Activated CD4-positive, alpha-beta T cell treated with anti-CD3 and anti-CD28 coated beads, Interleukin-2, amount 50 U/mL, for 1 hour (primary cell): Measurements from ENCODE around the gene CTAGE8.
"Not testable (repeated sequence)": the region's sequence is repeated elsewhere in the genome, so short reads cannot be mapped to it uniquely, and the experiment has no call there.

Experiments
- DNase-seq: peaks from one replicate; pipeline ENCODE4 v3.0.0-alpha.2; 2020

CTAGE8 gene

GRCh38 chr7:144256112-144256511, 13.0 kb downstream of the CTAGE8 start:
- no peak for DNase-seq

DNA sequence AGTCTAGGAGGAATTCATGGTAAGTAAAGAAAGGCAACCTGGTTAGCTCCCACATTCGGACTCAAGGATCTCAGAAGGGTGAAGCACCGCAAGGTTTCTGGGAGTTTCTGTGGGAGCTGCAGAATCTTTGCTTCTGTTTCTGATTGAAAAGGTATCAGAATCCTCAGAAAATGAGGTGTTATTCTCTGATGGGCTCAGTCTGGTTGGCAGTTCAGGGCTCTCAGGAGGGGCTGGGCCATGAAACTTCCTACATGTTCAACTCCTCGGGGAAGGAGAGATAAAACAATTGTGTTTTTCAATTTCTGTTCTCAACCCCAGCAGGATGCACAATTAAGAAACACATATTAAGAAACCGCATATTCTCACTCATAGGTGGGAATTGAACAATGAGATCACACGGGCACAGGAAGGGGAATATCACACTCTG, 13.6 kb downstream of the CTAGE8 start:
- DNase-seq: no peak

GRCh38 chr7:144252307-144252706, 16.8 kb downstream of the CTAGE8 start:
- not testable (repeated sequence) for DNase-seq

DNA sequence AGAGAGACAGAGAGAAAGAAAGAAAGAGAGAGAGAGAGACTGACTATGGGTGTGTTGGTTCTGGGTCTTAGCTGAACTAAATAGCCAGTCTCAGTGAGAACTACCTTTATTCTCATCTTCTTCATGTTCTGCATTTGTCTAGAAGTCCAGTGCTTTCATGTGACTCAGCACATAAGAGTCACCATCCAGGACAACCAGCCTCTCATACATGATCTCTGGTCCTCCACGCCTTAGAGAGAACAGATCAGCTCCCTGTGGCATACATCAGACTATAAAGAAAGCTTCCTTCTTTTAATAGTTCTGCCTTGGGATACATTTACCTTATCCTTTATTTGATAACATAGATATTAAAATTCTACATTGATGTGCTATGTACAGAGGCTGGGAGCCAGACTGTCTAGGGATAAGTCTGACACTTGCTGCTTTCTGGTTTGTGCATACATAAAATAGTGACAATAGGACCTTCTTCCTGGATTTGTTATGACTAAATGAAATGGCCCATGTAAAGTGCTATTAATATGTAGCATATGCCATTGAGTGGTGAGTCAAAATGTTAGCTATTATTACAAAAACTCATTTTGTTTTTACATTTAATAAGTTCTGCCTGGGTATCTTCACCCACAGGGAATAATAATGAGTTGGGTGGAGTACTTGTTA, 21.3 kb downstream of the CTAGE8 start:
- not testable (repeated sequence) for DNase-seq

DNA sequence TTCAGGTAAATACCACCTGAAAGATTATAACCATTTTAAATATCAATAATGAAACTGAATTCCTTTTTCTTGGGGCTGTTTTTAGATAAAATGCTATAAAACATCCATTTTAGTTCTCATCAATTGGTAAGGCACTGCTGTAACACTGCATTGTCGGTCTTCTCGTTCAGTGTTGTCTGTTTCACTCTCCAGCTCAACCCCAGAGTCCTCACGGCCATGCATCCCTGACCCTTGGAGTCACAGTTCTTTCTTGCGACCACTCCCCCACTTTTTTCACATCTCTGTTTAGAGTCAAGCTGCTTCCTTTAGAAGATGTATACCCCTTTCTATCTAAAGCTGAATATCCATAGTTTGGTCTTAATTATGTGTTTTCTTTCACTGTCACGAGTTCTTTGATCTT, 22.1 kb downstream of the CTAGE8 start:
- not testable (repeated sequence) for DNase-seq

- DNase-seq: not testable (repeated sequence)
Observed at GRCh38 chr7:144245372-144245771, 23.7 kb downstream of the CTAGE8 start.

DNA sequence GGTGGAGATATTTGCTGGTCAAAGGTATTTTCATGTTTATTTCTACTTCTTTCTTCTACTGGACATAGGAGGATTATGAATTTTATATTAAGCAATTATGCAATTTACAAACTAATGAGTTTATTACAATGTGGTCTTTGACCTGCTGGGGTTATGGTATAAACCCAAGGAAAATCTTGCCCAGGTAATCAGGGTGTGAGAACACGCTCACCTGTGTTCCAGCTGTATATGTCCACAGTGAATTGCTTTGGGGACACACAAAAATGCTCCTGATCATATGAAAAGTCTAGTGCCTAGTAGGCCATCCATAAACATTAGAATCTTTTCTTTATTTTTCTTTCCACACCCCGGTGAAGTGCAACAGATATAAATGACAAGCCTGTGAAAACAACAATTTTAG, 29.7 kb downstream of the CTAGE8 start, which contains the start of gene OR2A42:
OR2A42 (minus strand) TSS at position 241 of the 400 bp plus-strand sequence. CDS start 6,762 bp downstream, outside the sequence.
- DNase-seq: not testable (repeated sequence)

DNA sequence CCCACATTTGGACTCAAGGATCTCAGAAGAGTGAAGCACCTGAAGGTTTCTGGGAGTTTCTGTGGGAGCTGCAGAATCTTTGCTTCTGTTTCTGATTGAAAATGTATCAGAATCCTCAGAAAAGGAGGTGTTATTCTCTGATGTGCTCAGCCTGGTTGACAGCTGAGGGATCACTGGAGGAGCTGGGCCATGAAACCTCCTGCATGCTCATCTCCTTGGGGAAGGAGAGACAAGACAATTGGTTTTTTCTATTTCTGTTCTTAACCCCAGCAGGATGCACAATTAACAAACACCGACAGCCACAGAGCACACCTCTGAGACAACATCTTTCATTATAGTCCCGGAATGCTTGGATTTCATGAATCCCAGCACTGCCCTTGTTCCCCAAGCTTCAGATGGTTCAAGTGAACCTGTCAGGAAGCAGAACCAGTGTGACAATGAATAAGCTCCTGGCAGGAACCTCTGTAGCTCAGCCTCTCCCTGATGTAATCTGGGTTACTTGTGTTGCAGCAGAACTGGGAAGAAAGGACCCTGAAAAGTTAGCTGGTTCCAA, 30.5 kb downstream of the CTAGE8 start:
- DNase-seq: not testable (repeated sequence)

GRCh38 chr7:144233039-144233438, 36.0 kb downstream of the CTAGE8 start:
- not testable (repeated sequence) for DNase-seq

- DNase-seq: not testable (repeated sequence)
Observed at GRCh38 chr7:144231027-144231426, 38.1 kb downstream of the CTAGE8 start.

DNA sequence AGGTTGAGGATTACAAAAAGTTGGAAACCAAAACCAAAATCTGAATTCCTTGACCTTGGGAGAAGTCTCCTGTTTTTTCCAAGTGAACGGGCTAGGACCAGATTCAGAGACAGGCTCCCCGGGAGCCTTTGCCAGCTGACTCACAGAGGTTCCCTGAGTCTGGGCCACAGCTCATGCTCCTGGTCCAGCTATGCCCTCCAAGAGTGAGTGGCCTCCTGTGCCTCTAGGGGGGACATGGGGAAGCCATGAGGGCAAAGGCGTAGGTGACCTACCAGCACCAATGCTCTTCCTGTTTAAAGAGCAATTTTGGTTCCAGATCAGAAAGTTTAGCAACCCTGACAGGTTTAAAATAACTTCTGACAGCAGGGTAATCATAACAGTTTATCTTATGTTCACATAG, 40.3 kb downstream of the CTAGE8 start:
- not testable (repeated sequence) for DNase-seq

- not testable (repeated sequence) for DNase-seq
Observed at GRCh38 chr7:144226866-144227265, 42.2 kb downstream of the CTAGE8 start.

DNA sequence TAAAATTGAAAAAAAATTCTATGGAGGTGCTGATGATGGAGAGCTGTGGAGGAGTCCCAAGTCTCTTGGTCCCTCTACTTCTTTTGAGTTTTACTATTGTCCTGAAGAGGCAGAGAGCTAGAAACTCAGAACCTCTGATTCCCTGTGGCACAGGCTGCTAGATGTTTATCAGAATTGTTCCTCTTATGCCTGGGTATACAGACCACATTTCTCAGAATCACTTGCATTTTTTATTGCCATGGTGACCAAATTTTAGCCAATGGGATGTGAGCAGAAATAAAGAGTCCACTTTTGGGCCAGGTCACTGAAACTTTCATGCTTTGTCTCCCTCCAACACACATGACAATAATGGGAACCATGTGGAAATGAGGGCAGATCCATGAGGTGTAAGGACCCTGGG, 45.4 kb downstream of the CTAGE8 start:
- DNase-seq: not testable (repeated sequence)

GRCh38 chr7:144220531-144220930, 48.6 kb downstream of the CTAGE8 start:
- not testable (repeated sequence) for DNase-seq

DNA sequence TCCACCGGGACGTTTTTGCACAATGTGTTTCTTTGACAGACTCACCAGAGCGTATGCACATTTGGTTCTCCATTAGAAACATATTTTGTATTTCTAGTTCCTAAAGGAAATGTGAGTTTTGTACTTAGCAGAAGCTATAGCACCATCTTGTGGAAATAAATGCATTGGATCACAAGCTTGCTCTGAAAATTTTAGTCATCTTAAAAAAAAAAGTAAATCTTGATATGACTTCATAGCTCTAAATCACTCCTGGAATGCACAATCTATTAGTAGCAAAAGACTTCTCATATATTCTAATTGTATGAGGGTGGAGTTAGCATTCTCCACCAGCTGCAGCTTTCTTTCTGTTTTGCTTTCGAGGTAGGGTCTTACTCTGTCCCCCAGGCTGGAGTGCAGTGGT, 49.9 kb downstream of the CTAGE8 start:
- DNase-seq: not testable (repeated sequence)

DNA sequence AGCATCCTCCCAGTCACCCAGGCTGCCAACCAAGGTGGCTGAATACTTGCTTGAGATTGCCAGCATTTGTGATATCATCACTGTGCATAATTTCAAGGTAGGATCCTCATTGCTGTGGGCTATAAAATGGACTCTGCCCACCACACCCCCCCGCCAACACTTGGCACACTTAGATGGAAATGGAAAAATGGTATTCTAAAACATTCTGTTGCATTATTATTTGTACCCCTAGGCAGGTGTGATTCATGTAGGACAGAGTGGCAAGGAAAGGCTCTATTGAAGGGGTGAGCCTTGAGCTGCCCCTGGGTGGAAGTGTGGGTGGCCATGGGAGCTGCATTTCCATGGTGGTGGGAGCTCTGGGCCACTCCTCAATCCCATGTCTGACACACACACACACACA, 50.5 kb downstream of the CTAGE8 start:
- DNase-seq: not testable (repeated sequence)

- not testable (repeated sequence) for DNase-seq
Observed at GRCh38 chr7:144217200-144217599, 51.9 kb downstream of the CTAGE8 start.
